Heart left ventricle (tissue), 13 donors: ENCODE measurements around the gene OR5P2.

Experiments
- POLR2A ChIP-seq, 2 donors: fragments of 450-650 bp; IDR thresholded peaks; one replicate each; pipeline ENCODE4 v1.6.1; 2017; ENCODE audit warnings: antibody characterized with exemption in 2 of 2, mild to moderate bottlenecking in 2 of 2, moderate library complexity in 2 of 2
- TF ChIP-seq, protein P1 (sequence below), 12 donors: fragments of 200-600 bp; sonication (generic) in 4 of 12; IDR thresholded peaks; one replicate each; pipeline versions ENCODE4 v1.5.0 to v1.8.0; 2018 to 2022; ENCODE audit warnings: antibody characterized with exemption in 12 of 12, mild to moderate bottlenecking in 5 of 12
- donor health status: ischemic (EF 13 %, LVEDD 7.1; RV severe dilation, severe dysfunction).
- donor health status: DM: no; HTN: yes; CAD: no.
- donor health status: DM: no; HTN: no; CAD: no.
- donor health status: ischemic (EF 25% LVEDD 6.9; RV normal size, moderate dysfunction).
- donor health status: ischemic (EF 25% LVEDD 5.7; RV mildly dilated, moderate dysfunction).
- donor health status: ischemic (EF 35%, LVEDD 5.7; RV mildly dilated, moderate dysfunction).
- donor health status: nonischemic (EF 11% LVEDD 7.7; RV severe dilation, severe dysfunction).
- donor health status: DM: yes; HTN: yes; CAD: no.
- donor health status: PGD.
- donor health status: ischemic (EF 29% LVEDD 5.4; RV normal size, mild dysfunction).
- donor health status: nonischemic (EF 23%, LVEDD 6.1; RV moderate dilation, normal function).

DNA sequence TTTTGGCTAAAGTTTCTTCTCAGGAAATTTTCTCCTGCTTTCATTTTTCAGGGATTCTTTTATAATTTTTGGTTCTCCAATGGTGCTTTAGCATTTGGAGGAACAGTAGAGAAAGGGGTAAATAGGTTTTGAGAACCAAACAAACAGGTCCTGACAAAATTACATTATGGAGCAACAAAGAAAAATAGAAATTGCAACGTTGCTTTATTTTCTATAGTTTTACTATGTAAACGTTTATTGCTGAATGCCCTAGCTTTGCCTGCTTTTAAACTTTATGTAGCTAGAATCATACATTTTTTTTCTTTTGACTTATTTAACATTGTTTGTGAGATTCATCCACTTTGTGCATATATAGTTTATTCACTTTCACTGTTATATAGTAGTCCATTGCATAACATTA is 43.8 kb upstream of the OR5P2 start:
- no peak for TF ChIP-seq POLR2A (IDR thresholded peaks at IDR 0.05)
- TF ChIP-seq, protein P1, sequence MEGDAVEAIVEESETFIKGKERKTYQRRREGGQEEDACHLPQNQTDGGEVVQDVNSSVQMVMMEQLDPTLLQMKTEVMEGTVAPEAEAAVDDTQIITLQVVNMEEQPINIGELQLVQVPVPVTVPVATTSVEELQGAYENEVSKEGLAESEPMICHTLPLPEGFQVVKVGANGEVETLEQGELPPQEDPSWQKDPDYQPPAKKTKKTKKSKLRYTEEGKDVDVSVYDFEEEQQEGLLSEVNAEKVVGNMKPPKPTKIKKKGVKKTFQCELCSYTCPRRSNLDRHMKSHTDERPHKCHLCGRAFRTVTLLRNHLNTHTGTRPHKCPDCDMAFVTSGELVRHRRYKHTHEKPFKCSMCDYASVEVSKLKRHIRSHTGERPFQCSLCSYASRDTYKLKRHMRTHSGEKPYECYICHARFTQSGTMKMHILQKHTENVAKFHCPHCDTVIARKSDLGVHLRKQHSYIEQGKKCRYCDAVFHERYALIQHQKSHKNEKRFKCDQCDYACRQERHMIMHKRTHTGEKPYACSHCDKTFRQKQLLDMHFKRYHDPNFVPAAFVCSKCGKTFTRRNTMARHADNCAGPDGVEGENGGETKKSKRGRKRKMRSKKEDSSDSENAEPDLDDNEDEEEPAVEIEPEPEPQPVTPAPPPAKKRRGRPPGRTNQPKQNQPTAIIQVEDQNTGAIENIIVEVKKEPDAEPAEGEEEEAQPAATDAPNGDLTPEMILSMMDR (IDR thresholded peaks at IDR 0.05), result no peak
